ENCODE data around the gene MED13L. TPM values are rescaled to one million over a fixed set of nuclear protein-coding genes. Genes with fewer than 3 reads are reported as not detected.

The MED13L gene
- total and polyA plus RNA-seq, 4 donors, result 7.9 to 94.0 (median 37.7) TPM

DNA sequence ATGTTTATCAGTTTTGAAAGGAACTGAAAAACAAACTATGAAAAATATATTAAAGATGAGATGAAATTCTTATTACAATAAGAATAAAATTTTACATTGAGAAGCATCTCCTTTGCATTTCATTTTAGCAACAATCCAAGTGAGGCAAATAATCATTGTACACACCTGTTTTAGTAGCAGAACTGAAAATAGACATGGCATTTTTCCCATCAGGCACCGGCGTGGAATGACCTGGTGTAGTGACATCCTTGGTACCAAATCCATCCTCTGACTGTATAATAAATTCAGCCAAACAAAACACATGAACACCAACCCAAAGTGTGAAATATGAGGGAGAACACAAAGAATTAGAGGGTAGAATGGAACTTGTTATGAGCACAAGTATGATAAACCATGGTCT, 271.4 kb downstream of the MED13L start:
- DNase-seq (ENCODE audit: low spot score), result no peak
- no peaks in the 10 kb centered on the region for H3K4me1 ChIP-seq (ENCODE audit: control insufficient read depth in 4 of 4, insufficient read depth in 4 of 4, low read length in 3 of 4)
- 98% methylated on average over 2 of the region's 2 CpGs for WGBS
- no peak overlapping the region for H3K27ac ChIP-seq (ENCODE audit: low read depth in 1 of 2, low read length in 2 of 2)
- H3K36me3 ChIP-seq (ENCODE audit: control insufficient read depth in 4 of 4, insufficient read depth in 3 of 4, low read depth in 1 of 4, low read length in 3 of 4), result peaks cover 3 to 43% (median 38%) of the 10 kb centered on the region in 4 donors
- no peaks in the 10 kb centered on the region for H3K9me3 ChIP-seq (ENCODE audit: control insufficient read depth in 4 of 4, low read length in 3 of 4)
- H3K27me3 ChIP-seq (ENCODE audit: control insufficient read depth in 4 of 4, insufficient read depth in 4 of 4, low read length in 3 of 4), result no peaks in the 10 kb centered on the region
- no peak overlapping the region for H3K4me3 ChIP-seq (ENCODE audit: low read depth in 1 of 3, low read length in 3 of 3)
- TF ChIP-seq HNF4A (conservative IDR thresholded peaks at IDR 0.05) (no peak), JUND (IDR thresholded peaks at IDR 0.05) (no peak), SP1 (IDR thresholded peaks at IDR 0.05) (no peak), RXRA (IDR thresholded peaks at IDR 0.05) (no peak), YY1 (IDR thresholded peaks at IDR 0.05) (no peak), EGR1 (IDR thresholded peaks at IDR 0.05; ENCODE audit: low read depth in 2 of 2) (no peak)
- TF ChIP-seq, protein P1, sequence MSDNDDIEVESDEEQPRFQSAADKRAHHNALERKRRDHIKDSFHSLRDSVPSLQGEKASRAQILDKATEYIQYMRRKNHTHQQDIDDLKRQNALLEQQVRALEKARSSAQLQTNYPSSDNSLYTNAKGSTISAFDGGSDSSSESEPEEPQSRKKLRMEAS (IDR thresholded peaks at IDR 0.05), result no peak
- TF ChIP-seq, protein P2, sequence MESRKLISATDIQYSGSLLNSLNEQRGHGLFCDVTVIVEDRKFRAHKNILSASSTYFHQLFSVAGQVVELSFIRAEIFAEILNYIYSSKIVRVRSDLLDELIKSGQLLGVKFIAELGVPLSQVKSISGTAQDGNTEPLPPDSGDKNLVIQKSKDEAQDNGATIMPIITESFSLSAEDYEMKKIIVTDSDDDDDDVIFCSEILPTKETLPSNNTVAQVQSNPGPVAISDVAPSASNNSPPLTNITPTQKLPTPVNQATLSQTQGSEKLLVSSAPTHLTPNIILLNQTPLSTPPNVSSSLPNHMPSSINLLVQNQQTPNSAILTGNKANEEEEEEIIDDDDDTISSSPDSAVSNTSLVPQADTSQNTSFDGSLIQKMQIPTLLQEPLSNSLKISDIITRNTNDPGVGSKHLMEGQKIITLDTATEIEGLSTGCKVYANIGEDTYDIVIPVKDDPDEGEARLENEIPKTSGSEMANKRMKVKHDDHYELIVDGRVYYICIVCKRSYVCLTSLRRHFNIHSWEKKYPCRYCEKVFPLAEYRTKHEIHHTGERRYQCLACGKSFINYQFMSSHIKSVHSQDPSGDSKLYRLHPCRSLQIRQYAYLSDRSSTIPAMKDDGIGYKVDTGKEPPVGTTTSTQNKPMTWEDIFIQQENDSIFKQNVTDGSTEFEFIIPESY (IDR thresholded peaks at IDR 0.05), result no peak
- TF ChIP-seq, protein P3, sequence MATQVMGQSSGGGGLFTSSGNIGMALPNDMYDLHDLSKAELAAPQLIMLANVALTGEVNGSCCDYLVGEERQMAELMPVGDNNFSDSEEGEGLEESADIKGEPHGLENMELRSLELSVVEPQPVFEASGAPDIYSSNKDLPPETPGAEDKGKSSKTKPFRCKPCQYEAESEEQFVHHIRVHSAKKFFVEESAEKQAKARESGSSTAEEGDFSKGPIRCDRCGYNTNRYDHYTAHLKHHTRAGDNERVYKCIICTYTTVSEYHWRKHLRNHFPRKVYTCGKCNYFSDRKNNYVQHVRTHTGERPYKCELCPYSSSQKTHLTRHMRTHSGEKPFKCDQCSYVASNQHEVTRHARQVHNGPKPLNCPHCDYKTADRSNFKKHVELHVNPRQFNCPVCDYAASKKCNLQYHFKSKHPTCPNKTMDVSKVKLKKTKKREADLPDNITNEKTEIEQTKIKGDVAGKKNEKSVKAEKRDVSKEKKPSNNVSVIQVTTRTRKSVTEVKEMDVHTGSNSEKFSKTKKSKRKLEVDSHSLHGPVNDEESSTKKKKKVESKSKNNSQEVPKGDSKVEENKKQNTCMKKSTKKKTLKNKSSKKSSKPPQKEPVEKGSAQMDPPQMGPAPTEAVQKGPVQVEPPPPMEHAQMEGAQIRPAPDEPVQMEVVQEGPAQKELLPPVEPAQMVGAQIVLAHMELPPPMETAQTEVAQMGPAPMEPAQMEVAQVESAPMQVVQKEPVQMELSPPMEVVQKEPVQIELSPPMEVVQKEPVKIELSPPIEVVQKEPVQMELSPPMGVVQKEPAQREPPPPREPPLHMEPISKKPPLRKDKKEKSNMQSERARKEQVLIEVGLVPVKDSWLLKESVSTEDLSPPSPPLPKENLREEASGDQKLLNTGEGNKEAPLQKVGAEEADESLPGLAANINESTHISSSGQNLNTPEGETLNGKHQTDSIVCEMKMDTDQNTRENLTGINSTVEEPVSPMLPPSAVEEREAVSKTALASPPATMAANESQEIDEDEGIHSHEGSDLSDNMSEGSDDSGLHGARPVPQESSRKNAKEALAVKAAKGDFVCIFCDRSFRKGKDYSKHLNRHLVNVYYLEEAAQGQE (IDR thresholded peaks at IDR 0.05), result no peak
- H3K9ac ChIP-seq (ENCODE audit: low read depth in 1 of 2, low read length in 2 of 2), result no peak overlapping the region

DNA sequence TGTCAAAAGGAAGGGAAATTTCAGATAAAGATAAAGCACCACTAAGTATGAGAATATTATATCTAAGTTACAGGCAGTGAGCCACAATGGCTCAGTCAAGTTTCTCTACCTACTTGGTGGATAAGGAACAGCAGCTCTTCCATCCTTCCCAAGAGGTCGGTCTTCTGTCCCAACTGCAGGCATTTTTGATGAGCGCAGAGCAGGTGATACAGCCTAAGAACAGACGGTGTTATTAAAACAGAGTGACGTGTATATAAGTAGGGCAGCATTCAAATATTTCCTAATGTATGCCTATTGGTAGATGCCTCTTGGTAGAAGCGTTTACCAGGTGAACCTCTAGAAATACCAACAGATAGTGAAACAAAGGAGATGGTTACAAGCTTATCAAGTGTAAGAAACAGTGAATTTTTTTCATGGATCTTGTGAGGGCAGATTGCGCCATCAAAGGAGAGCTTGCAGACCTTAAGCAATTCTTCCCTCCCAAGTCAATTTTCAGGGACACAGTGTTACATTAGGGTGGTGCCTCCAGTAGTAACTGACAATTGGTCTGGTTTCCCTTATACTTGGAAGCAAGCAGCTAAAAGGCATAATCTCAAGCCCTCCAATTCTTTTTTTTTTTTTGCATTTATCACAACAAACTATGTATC, 274.5 kb downstream of the MED13L start:
- H3K9ac ChIP-seq (ENCODE audit: low read depth in 1 of 2, low read length in 2 of 2), result no peak overlapping the region
- no peaks in the 10 kb centered on the region for H3K9me3 ChIP-seq (ENCODE audit: control insufficient read depth in 4 of 4, low read length in 3 of 4)
- 97% methylated on average over 6 of the region's 6 CpGs for WGBS
- DNase-seq (ENCODE audit: low spot score), result no peak
- H3K27me3 ChIP-seq (ENCODE audit: control insufficient read depth in 4 of 4, insufficient read depth in 4 of 4, low read length in 3 of 4), result no peaks in the 10 kb centered on the region
- H3K4me1 ChIP-seq (ENCODE audit: control insufficient read depth in 4 of 4, insufficient read depth in 4 of 4, low read length in 3 of 4), result peaks cover 3 to 8% (median 6%) of the 10 kb centered on the region in 4 donors
- peaks cover 4 to 32% (median 28%) of the 10 kb centered on the region in 4 donors for H3K36me3 ChIP-seq (ENCODE audit: control insufficient read depth in 4 of 4, insufficient read depth in 3 of 4, low read depth in 1 of 4, low read length in 3 of 4)
- no peak overlapping the region for H3K4me3 ChIP-seq (ENCODE audit: low read depth in 1 of 3, low read length in 3 of 3)
- H3K27ac ChIP-seq (ENCODE audit: low read depth in 1 of 2, low read length in 2 of 2), result no peak overlapping the region
- TF ChIP-seq RXRA (IDR thresholded peaks at IDR 0.05) (no peak), EGR1 (IDR thresholded peaks at IDR 0.05; ENCODE audit: low read depth in 2 of 2) (no peak), TAF1 (conservative IDR thresholded peaks at IDR 0.05) (no peak), FOXA1 (IDR thresholded peaks at IDR 0.05) (no peak), JUND (IDR thresholded peaks at IDR 0.05) (no peak), HNF4A (conservative IDR thresholded peaks at IDR 0.05) (no peak), GABPA (IDR thresholded peaks at IDR 0.05 in 1 of 2, conservative IDR thresholded peaks at IDR 0.05 in 1 of 2) (no peak), RAD21 (IDR thresholded peaks at IDR 0.05) (no peak), FOXA2 (IDR thresholded peaks at IDR 0.05) (no peak), SP1 (IDR thresholded peaks at IDR 0.05) (no peak), HNF4G (IDR thresholded peaks at IDR 0.05) (no peak)
- TF ChIP-seq, protein P4, sequence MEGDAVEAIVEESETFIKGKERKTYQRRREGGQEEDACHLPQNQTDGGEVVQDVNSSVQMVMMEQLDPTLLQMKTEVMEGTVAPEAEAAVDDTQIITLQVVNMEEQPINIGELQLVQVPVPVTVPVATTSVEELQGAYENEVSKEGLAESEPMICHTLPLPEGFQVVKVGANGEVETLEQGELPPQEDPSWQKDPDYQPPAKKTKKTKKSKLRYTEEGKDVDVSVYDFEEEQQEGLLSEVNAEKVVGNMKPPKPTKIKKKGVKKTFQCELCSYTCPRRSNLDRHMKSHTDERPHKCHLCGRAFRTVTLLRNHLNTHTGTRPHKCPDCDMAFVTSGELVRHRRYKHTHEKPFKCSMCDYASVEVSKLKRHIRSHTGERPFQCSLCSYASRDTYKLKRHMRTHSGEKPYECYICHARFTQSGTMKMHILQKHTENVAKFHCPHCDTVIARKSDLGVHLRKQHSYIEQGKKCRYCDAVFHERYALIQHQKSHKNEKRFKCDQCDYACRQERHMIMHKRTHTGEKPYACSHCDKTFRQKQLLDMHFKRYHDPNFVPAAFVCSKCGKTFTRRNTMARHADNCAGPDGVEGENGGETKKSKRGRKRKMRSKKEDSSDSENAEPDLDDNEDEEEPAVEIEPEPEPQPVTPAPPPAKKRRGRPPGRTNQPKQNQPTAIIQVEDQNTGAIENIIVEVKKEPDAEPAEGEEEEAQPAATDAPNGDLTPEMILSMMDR (IDR thresholded peaks at IDR 0.05; ENCODE audit: low read depth, low read length, missing input control), result no peak
- TF ChIP-seq, protein P5, sequence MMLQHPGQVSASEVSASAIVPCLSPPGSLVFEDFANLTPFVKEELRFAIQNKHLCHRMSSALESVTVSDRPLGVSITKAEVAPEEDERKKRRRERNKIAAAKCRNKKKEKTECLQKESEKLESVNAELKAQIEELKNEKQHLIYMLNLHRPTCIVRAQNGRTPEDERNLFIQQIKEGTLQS (IDR thresholded peaks at IDR 0.05), result no peak
- TF ChIP-seq, protein P1 (IDR thresholded peaks at IDR 0.05), result no peak
- TF ChIP-seq, protein P3 (IDR thresholded peaks at IDR 0.05), result no peak
